Glomerular endothelial cell (primary cell): ENCODE results near the gene INTS15. TPM values are rescaled to one million over a fixed set of nuclear protein-coding genes. Genes with fewer than 3 reads are reported as not detected.

Experiments
- DNase-seq: peaks from one replicate; pipeline ENCODE4 v3.0.0-alpha.2; 2011; ENCODE audit warnings: low read depth, low spot score; ENCODE audit errors: extremely low read depth
- total RNA-seq: library from RNA; depleted of rRNA; stranded (reverse); fragments of >200 nt; gene quantifications from 2 replicates; pipeline ENCODE4 v1.2.3, GENCODE V29; 2015

INTS15 gene
- total RNA-seq, 1 donor from 2014 or later = 30.9 TPM

DNA sequence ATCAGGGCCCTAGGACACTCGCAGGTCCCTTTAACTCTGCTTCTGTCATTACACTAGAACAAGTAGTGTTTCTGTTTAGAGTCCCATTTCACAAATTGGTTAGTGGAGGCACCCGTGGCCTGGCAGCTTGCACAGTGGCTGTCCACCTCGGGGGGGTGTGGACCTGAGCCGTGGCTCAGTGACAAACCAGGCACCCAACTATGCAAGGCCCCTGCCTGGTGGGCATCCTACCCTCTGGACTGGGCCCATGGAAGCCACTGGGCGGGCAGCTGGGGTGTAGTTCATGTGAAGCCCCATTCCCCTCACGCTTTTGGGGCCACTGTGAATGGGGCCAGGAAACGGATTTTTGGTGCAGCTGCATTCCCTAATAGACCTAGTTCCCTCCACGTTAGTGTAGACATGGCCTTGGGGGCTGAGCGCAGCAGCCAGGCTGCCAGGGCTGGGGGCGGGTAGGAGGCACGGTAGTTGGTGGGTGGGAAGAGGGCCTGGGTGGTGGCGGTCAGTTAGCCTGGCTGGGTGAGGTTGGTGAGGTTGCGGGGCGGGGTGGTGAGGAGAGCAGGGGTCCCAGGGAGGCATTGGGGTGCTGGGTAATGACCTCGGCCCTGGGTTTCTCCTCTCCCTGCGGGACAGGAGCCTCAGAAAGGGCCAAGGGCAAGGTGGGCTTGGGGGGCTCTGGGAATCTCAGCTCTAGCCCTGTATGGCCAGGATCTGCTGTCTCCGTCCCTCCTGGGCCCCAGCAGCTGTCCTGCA, 66.0 kb downstream of the INTS15 start:
- DNase-seq = no peak

GRCh38 chr7:6656413-6656812, 66.6 kb downstream of the INTS15 start:
- DNase-seq = no peak

Other genes with a start within 250 kb of the INTS15 start
- gene FAM220A, start 241.1 kb upstream of the INTS15 start, total RNA-seq = 14.1 and 26.7 TPM in 2 replicates
- 184 and 217 TPM in 2 replicates for gene RAC1, start 215.5 kb upstream of the INTS15 start, total RNA-seq
- gene DAGLB, start 142.1 kb upstream of the INTS15 start, total RNA-seq = 13.3 and 17.3 TPM in 2 replicates
- 141 and 143 TPM in 2 replicates for gene KDELR2, start 105.9 kb upstream of the INTS15 start, total RNA-seq
- not detected in 2 replicates for gene GRID2IP, start 38.6 kb upstream of the INTS15 start, total RNA-seq
- gene ZDHHC4, start 12.6 kb upstream of the INTS15 start, total RNA-seq = 30.7 and 33.0 TPM in 2 replicates
- gene ZNF853, start 25.6 kb downstream of the INTS15 start, total RNA-seq = 1.7 and 1.9 TPM in 2 replicates
- gene ZNF316, start 47.3 kb downstream of the INTS15 start, total RNA-seq = 17.2 and 30.7 TPM in 2 replicates
- gene ZNF12, start 116.9 kb downstream of the INTS15 start, total RNA-seq = 8.3 and 11.1 TPM in 2 replicates
- 1.2 TPM in 1 of 2 replicates, not detected in the other for gene RSPH10B2, start 164.1 kb downstream of the INTS15 start, total RNA-seq
- gene CCZ1B, start 236.3 kb downstream of the INTS15 start, total RNA-seq = 43.0 and 85.9 TPM in 2 replicates